Epithelial cell of esophagus (primary cell): Measurements from ENCODE around the gene MT1A.
"Not testable (repeated sequence)": the region's sequence is repeated elsewhere in the genome, so short reads cannot be mapped to it uniquely, and the experiment has no call there.

Experiments
- DNase-seq: peaks from one replicate; pipeline ENCODE4 v3.0.0; 2010; ENCODE audit warnings: low read depth
- H3K4me3 ChIP-seq: 2 replicates; pipeline ENCODE4 v1.5.1; 2011; ENCODE audit warnings: mild to moderate bottlenecking, low read length, control low read depth
- CTCF ChIP-seq: IDR thresholded peaks from 2 replicates; pipeline ENCODE4 v1.5.1; 2011; ENCODE audit warnings: low read depth, mild to moderate bottlenecking, low read length, control low read depth, inconsistent platforms; ENCODE audit not compliant: insufficient read depth; ENCODE audit errors: missing control alignments

MT1A gene

GRCh38 chr16:56617212-56618085 lies 21.0 kb upstream of the MT1A start:
- no peak overlapping the region for H3K4me3 ChIP-seq
- no peak for TF ChIP-seq CTCF
- DNase-seq = peak; percentile 74

- no peak for DNase-seq
- no peak overlapping the region for H3K4me3 ChIP-seq
- no peak for TF ChIP-seq CTCF
Observed at GRCh38 chr16:56618138-56618537, 20.3 kb upstream of the MT1A start.

GRCh38 chr16:56620339-56620897 lies 18.0 kb upstream of the MT1A start:
- no peak for TF ChIP-seq CTCF
- no peak for DNase-seq
- no peak overlapping the region for H3K4me3 ChIP-seq

- not testable (repeated sequence) for DNase-seq, H3K4me3 ChIP-seq
Observed at GRCh38 chr16:56621665-56622445, 16.6 kb upstream of the MT1A start.

GRCh38 chr16:56623184-56623583 lies 15.3 kb upstream of the MT1A start:
- H3K4me3 ChIP-seq, DNase-seq: not testable (repeated sequence)

GRCh38 chr16:56623637-56624036 lies 14.8 kb upstream of the MT1A start:
- no peak overlapping the region for H3K4me3 ChIP-seq
- no peak for DNase-seq
- no peak for TF ChIP-seq CTCF

- H3K4me3 ChIP-seq = peak within 1 kb of the TSS; percentile 87
- TF ChIP-seq CTCF = no peak
- DNase-seq = peak; percentile 83
Observed at GRCh38 chr16:56625140-56625942, 13.1 kb upstream of the MT1A start, which contains the start of gene MT1E. Gene MT1E (plus strand): TSS chr16:56625781. CDS start chr16:56625852, 71 bp downstream.
